K562 (cell line): ENCODE data around the gene CDC6. TPM values are rescaled to one million over a fixed set of nuclear protein-coding genes. Genes with fewer than 3 reads are reported as not detected.
A peak's percentile ranks its signal among the peaks of the same experiment; 100 is the strongest.

Experiments
- ATAC-seq: fragments of 200-7000 bp; cut with Tn5 transposase; 3 replicates; pipeline ENCODE4 v1.9.1; 2020; ENCODE audit warnings: moderate library complexity
- BruUV-seq: library from RNA; stranded (reverse); fragments of 400-500 nt; replicated peaks from 2 replicates; lab custom pipeline; 2021; lab: Mats Ljungman, UMichigan
- CTCF ChIA-PET: fragments of 300-600 bp; formaldehyde crosslinking; extraction: SDS; loops from one replicate; lab custom pipeline; 2021; ENCODE audit warnings: low intra/inter-chr PET ratio; lab: Yijun Ruan, JAX
- POLR2A ChIA-PET: fragments of 300-600, 350-650 bp; sonication (Branson Sonifier 250); formaldehyde crosslinking; extraction: SDS; loops from one replicate; lab custom pipeline; 2021; ENCODE audit warnings: antibody characterized with exemption, inconsistent platforms; lab: Yijun Ruan, JAX
- DNase-seq, 4 experiments: peaks; one replicate each; pipeline versions ENCODE4 v3.0.0 to v3.0.0-alpha.2; 2011 to 2018; ENCODE audit warnings: low spot score in 3 of 4, mixed read lengths in 3 of 4; ENCODE audit errors: extremely low read depth in 1 of 4
- FAIRE-seq: peaks from 2 replicates; lab custom pipeline; 2011; peaks lifted over from hg19 to GRCh38; lab: Jason Lieb, UNC
- H2AFZ ChIP-seq: 2 replicates; pipeline ENCODE4 v1.6.0; 2011; ENCODE audit warnings: low read depth, low read length, control low read depth, inconsistent platforms
- H3K27ac ChIP-seq: fragments of 200-600 bp; 3 replicates; pipeline ENCODE4 v1.8.0; 2011; ENCODE audit warnings: low read depth, mild to moderate bottlenecking, control low read depth, inconsistent platforms, low read length, moderate library complexity, mixed read lengths; ENCODE audit errors: extremely low read depth
- H3K27me3 ChIP-seq, 2 experiments: fragments of 300-600 bp in 1 of 2; 2 replicates in 1 of 2; 3 replicates in 1 of 2; pipeline versions ENCODE4 v1.6.0 to v1.8.0; 2011; ENCODE audit warnings: inconsistent platforms in 2 of 2, low read length in 2 of 2, mild to moderate bottlenecking in 1 of 2, mixed read lengths in 1 of 2, moderate library complexity in 1 of 2; ENCODE audit not compliant: control insufficient read depth in 2 of 2, insufficient read depth in 2 of 2
- H3K36me3 ChIP-seq: fragments of 300-600 bp; 3 replicates; pipeline ENCODE4 v1.8.0; 2011; ENCODE audit warnings: mild to moderate bottlenecking, low read length, inconsistent platforms; ENCODE audit not compliant: control insufficient read depth, insufficient read depth
- H3K4me1 ChIP-seq, 2 experiments: fragments of 200-600 bp in 1 of 2; replicated peaks in 1 of 2; 2 replicates in 1 of 2; 3 replicates in 1 of 2; pipeline versions ENCODE4 v1.5.1 to v1.8.0; 2011; ENCODE audit warnings: inconsistent platforms in 2 of 2, low read length in 2 of 2, mild to moderate bottlenecking in 1 of 2, mixed read lengths in 1 of 2, moderate library complexity in 1 of 2; ENCODE audit not compliant: control insufficient read depth in 2 of 2, insufficient read depth in 2 of 2
- H3K4me2 ChIP-seq: 2 replicates; pipeline ENCODE4 v1.6.1; 2011; ENCODE audit warnings: low read length, control low read depth, inconsistent platforms, mixed read lengths; ENCODE audit not compliant: insufficient read depth
- H3K4me3 ChIP-seq: fragments of 200-600 bp; sonication (generic), shearing (Covaris generic); 2 replicates; pipeline ENCODE4 v1.5.1; 2016; ENCODE audit warnings: control low read depth, inconsistent platforms
- H3K79me2 ChIP-seq: fragments of 200-600 bp; 3 replicates; pipeline ENCODE4 v1.8.0; 2011; ENCODE audit warnings: low read length, inconsistent platforms; ENCODE audit not compliant: control insufficient read depth, insufficient read depth
- H3K9ac ChIP-seq, 2 experiments: 2 replicates each; pipeline versions ENCODE4 v1.6.0 to v1.6.1; 2011; ENCODE audit warnings: low read depth in 2 of 2, low read length in 2 of 2, control low read depth in 1 of 2, inconsistent platforms in 1 of 2, mild to moderate bottlenecking in 1 of 2, mixed read lengths in 1 of 2; ENCODE audit not compliant: insufficient read depth in 1 of 2
- H3K9me1 ChIP-seq: one replicate; pipeline ENCODE4 v1.6.0; 2011; ENCODE audit warnings: inconsistent platforms, mild to moderate bottlenecking, low read length, moderate library complexity; ENCODE audit not compliant: control insufficient read depth, insufficient read depth
- H3K9me3 ChIP-seq: replicated peaks from 2 replicates; pipeline ENCODE4 v1.5.1; 2011; ENCODE audit warnings: low read depth, low read length, inconsistent platforms; ENCODE audit not compliant: control insufficient read depth, insufficient read depth
- H4K20me1 ChIP-seq: replicated peaks from 2 replicates; pipeline ENCODE4 v1.6.1; 2011; ENCODE audit warnings: low read length, inconsistent platforms, mixed read lengths; ENCODE audit not compliant: control insufficient read depth, insufficient read depth
- ARID1B ChIP-seq: fragments of 450-650 bp; IDR thresholded peaks from 2 replicates; pipeline ENCODE4 v1.6.1; 2016; ENCODE audit warnings: antibody characterized with exemption, mild to moderate bottlenecking, inconsistent platforms
- CHD4 ChIP-seq: fragments of 200-600 bp; sonication (generic); IDR thresholded peaks from 3 replicates; pipeline ENCODE4 v1.6.1; 2012; ENCODE audit warnings: low read depth, mild to moderate bottlenecking, mixed read lengths, low read length, inconsistent platforms; ENCODE audit not compliant: insufficient read depth, insufficient replicate concordance, poor library complexity, severe bottlenecking
- CREB1 ChIP-seq, 2 experiments: sonication (generic) in 1 of 2; formaldehyde crosslinking in 1 of 2; IDR thresholded peaks; 2 replicates each; pipeline versions ENCODE4 v1.6.1 to v1.8.0; 2012 to 2022; ENCODE audit warnings: inconsistent platforms in 1 of 2, mild to moderate bottlenecking in 1 of 2, missing genetic modification reagents in 1 of 2, moderate library complexity in 1 of 2
- HNRNPUL1 ChIP-seq: fragments of 200-400 bp; formaldehyde crosslinking; IDR thresholded peaks from 2 replicates; pipeline ENCODE4 v1.6.1; 2017; ENCODE audit warnings: low read length
- HOXB6 ChIP-seq: fragments of 250-450 bp; sonication (Bioruptor Pico); IDR thresholded peaks from 2 replicates; pipeline ENCODE4 v1.5.1; 2022; ENCODE audit warnings: mild to moderate bottlenecking, borderline replicate concordance
- MTA1 ChIP-seq: fragments of 450-650 bp; IDR thresholded peaks from 2 replicates; pipeline ENCODE4 v1.6.1; 2017; ENCODE audit warnings: borderline replicate concordance
- TRIM28 ChIP-seq: fragments of 450-650 bp; IDR thresholded peaks from 2 replicates; pipeline ENCODE4 v1.6.1; 2017
- ZNF121 ChIP-seq: sonication (generic); formaldehyde crosslinking; conservative IDR thresholded peaks from 2 replicates; pipeline ENCODE4 v1.8.0; 2022; ENCODE audit warnings: missing genetic modification reagents
- WGBS: fragments of 100-300 bp; shearing (Covaris generic); methylation state at CpG from one replicate; pipeline ENCODE4 v1.1.6; 2016; ENCODE audit warnings: low coverage, mixed read lengths; ENCODE audit not compliant: insufficient coverage; ENCODE audit errors: missing lambda C conversion rate; 5-methylcytosine and 5-hydroxymethylcytosine counted together
- in situ Hi-C: fragments of 300-500 bp; cut with MboI; formaldehyde crosslinking; loops from 4 replicates; pipeline ENCODE4 v1.15.0; 2018; ENCODE audit warnings: inconsistent platforms, mixed read lengths
- intact Hi-C: fragments of 100-400 bp; cut with micrococcal nuclease; formaldehyde crosslinking; loops from 2 replicates; pipeline ENCODE4 v1.14.2; 2022
- polyA plus RNA-seq, 8 experiments: library from polyadenylated mRNA; depleted of rRNA in 4 of 8; stranded (reverse) in 5 of 8; unstranded in 3 of 8; fragments of >200 nt; fragmentation: Nextera tagmentation in 2 of 8; fragmentation: Illumina TruSeq in 1 of 8; extraction: Ambion mirVana in 2 of 8; extraction: Trizol in 1 of 8; gene quantifications; 2 replicates each; pipeline versions ENCODE4 v1.2.1 to v1.2.3, GENCODE V29; 2011 to 2014; ENCODE audit warnings: inconsistent platforms in 1 of 8, missing spikeins in 1 of 8
- total RNA-seq, 7 experiments: library from RNA; depleted of rRNA in 6 of 7; stranded (reverse); fragments of >200 nt in 6 of 7; fragmentation: Illumina TruSeq in 2 of 7; extraction: Trizol in 2 of 7; gene quantifications; 2 replicates each; pipeline versions ENCODE4 v1.2.1 to v1.2.3, GENCODE V29; 2011 to 2021; ENCODE audit warnings: low replicate concordance in 1 of 7
- TF ChIP-seq, protein P1 (sequence below): fragments of 250-450 bp; sonication (Bioruptor Pico); IDR thresholded peaks from 2 replicates; pipeline ENCODE4 v1.8.0; 2021; ENCODE audit warnings: borderline replicate concordance, mild to moderate bottlenecking, moderate library complexity; ENCODE audit not compliant: poor library complexity, severe bottlenecking
- TF ChIP-seq, protein P2 (sequence below): fragments of 450-650 bp; IDR thresholded peaks from 2 replicates; pipeline ENCODE4 v1.7.0; 2016; ENCODE audit warnings: borderline replicate concordance
- TF ChIP-seq, protein P3 (sequence below): IDR thresholded peaks from 2 replicates; pipeline ENCODE4 v1.6.1; 2016; ENCODE audit warnings: missing genetic modification characterization, missing compliant biosample characterization

CDC6 gene
- total and polyA plus RNA-seq, 9 of the 15 experiments (the other 6 are each of a cell fraction or from before 2014, with no cell fraction given) = 29.6 to 141 (median 106) TPM

DNA sequence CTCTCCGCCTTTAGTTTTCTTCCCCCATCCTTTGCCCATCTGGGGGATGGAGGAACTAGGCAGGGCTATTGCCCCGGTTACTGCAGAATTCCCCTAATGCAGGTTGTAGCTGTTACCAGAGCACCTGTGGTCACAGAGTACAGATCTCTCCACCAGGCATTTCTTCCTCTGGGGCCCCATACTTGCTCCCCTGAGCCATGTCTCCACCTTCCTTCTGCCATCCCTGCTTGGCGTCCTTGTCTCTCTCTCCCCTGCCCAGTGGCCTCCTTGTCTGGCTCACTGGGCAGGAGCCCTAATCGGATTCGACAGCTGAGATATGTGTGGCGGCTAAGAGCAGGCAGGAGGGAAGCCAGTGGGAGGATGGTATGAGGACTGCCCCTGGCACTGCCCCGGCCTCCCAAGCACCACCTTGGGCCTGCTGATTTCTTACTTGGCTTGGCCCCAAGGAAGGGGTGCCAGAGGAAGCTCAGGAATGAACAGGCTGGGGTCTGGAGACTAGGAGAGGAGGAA, 23.3 kb downstream of the CDC6 start:
- Histone ChIP-seq H3K79me2 (no peaks in the 10 kb centered on the region; the same call in 2 of the 3 replicates), H3K9me3 (no peaks in the 10 kb centered on the region), H4K20me1 (no peaks in the 10 kb centered on the region), H3K4me3 (no peak overlapping the region), H3K9me1 (no peaks in the 10 kb centered on the region), H3K36me3 (no peaks in the 10 kb centered on the region; the same call in 2 of the 3 replicates), H3K27ac (no peak overlapping the region; the same call in 2 of the 3 replicates), H3K9ac (peak overlapping the region in 1 of 2 experiments; percentile 21; a peak in 1 of 4 replicates), H3K4me1 (peaks cover 46 to 51% of the 10 kb centered on the region in 2 experiments), H2AFZ (no peak overlapping the region), H3K4me2 (no peak overlapping the region), H3K27me3 (no peaks in the 10 kb centered on the region)
- FAIRE-seq (no peak), ATAC-seq (no peak), DNase-seq (no peak)
- TF ChIP-seq HOXB6 (CRISPR knock-in tag) (no peak), HNRNPUL1 (no peak), TRIM28 (no peak), CHD4 (no peak), ARID1B (no peak)
- intact Hi-C loops = no loop called here
- no TSS peak for BruUV-seq
- in situ Hi-C loops = no loop called here
- CTCF ChIA-PET = no interaction called here
- WGBS = 85% methylated on average over 6 of the region's 7 CpGs
- POLR2A ChIA-PET = interaction anchor here (0.9 to 1.2 kb wide), 3 partner anchors 13 to 31 kb away, joined by 3 to 5 read pairs (median 4); no protein-coding TSS in a partner anchor

DNA sequence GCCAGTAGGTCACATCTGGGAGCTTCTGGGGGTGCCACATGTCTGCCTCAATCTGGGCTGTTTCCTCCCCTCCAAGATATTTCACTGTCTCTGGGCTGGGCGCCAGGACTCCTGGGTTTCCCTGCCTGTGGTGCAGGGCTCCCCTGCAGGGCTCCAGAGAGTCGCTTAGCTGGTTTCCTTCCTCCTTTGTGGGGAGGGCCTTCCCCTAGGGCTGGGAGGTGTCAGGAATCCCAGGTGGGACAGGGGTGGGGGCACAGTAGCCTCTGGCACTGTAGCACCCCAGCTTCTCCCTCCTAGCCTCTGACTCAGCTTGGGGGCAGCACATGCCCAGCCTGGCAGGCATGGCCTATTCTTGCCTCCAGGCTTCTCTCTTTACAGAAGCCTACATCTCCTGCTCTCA, 23.9 kb downstream of the CDC6 start:
- Histone ChIP-seq H3K4me1 (peaks cover 49 to 50% of the 10 kb centered on the region in 2 experiments), H3K27me3 (no peaks in the 10 kb centered on the region), H3K4me3 (no peak overlapping the region), H3K4me2 (no peak overlapping the region), H3K36me3 (no peaks in the 10 kb centered on the region), H3K27ac (no peak overlapping the region; the same call in 2 of the 3 replicates), H4K20me1 (no peaks in the 10 kb centered on the region), H3K9me3 (no peaks in the 10 kb centered on the region), H3K9me1 (no peaks in the 10 kb centered on the region), H3K9ac (no peak overlapping the region), H2AFZ (no peak overlapping the region), H3K79me2 (no peaks in the 10 kb centered on the region; the same call in 2 of the 3 replicates)
- POLR2A ChIA-PET = interaction anchor here (0.9 to 1.6 kb wide), 2 partner anchors 8 to 31 kb away, joined by 4 to 5 read pairs; no protein-coding TSS in a partner anchor
- CTCF ChIA-PET = no interaction called here
- in situ Hi-C loops = no loop called here
- no TSS peak for BruUV-seq
- 51% methylated on average over 2 of the region's 2 CpGs for WGBS
- ATAC-seq = no peak
- intact Hi-C loops = no loop called here
- no peak for FAIRE-seq
- no peak for DNase-seq
- no peak for TF ChIP-seq CREB1 (IDR thresholded peaks at IDR 0.05)
- TF ChIP-seq CREB1 (CRISPR knock-in tag; IDR thresholded peaks at IDR 0.05) = no peak
- TF ChIP-seq, protein P1, sequence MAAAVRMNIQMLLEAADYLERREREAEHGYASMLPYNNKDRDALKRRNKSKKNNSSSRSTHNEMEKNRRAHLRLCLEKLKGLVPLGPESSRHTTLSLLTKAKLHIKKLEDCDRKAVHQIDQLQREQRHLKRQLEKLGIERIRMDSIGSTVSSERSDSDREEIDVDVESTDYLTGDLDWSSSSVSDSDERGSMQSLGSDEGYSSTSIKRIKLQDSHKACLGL (CRISPR knock-in tag) = no peak
- TF ChIP-seq, protein P2, sequence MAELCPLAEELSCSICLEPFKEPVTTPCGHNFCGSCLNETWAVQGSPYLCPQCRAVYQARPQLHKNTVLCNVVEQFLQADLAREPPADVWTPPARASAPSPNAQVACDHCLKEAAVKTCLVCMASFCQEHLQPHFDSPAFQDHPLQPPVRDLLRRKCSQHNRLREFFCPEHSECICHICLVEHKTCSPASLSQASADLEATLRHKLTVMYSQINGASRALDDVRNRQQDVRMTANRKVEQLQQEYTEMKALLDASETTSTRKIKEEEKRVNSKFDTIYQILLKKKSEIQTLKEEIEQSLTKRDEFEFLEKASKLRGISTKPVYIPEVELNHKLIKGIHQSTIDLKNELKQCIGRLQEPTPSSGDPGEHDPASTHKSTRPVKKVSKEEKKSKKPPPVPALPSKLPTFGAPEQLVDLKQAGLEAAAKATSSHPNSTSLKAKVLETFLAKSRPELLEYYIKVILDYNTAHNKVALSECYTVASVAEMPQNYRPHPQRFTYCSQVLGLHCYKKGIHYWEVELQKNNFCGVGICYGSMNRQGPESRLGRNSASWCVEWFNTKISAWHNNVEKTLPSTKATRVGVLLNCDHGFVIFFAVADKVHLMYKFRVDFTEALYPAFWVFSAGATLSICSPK = no peak
- TF ChIP-seq MTA1 = no peak
- no peak for TF ChIP-seq ZNF121 (CRISPR knock-in tag)
- TF ChIP-seq, protein P3, sequence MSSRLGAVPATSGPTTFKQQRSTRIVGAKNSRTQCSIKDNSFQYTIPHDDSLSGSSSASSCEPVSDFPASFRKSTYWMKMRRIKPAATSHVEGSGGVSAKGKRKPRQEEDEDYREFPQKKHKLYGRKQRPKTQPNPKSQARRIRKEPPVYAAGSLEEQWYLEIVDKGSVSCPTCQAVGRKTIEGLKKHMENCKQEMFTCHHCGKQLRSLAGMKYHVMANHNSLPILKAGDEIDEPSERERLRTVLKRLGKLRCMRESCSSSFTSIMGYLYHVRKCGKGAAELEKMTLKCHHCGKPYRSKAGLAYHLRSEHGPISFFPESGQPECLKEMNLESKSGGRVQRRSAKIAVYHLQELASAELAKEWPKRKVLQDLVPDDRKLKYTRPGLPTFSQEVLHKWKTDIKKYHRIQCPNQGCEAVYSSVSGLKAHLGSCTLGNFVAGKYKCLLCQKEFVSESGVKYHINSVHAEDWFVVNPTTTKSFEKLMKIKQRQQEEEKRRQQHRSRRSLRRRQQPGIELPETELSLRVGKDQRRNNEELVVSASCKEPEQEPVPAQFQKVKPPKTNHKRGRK (tag) = no peak
- TF ChIP-seq TRIM28 = no peak
